Stimulated activated CD8-positive, alpha-beta memory T cell treated with anti-CD3 and anti-CD28 coated beads, Interleukin-15, amount 100 ng/mL, for 1 hour (primary cell): ENCODE measurements around the gene MT1M.
"Not testable (repeated sequence)": the region's sequence is repeated elsewhere in the genome, so short reads cannot be mapped to it uniquely, and the experiment has no call there.

Source experiments
- DNase-seq: peaks from one replicate; pipeline ENCODE4 v3.0.0-alpha.2; 2020; ENCODE audit warnings: low read depth

MT1M gene

GRCh38 chr16:56608876-56609462, 23.5 kb upstream of the MT1M start:
- DNase-seq, result no peak

- peak; percentile 45 for DNase-seq
These were observed 23.0 kb upstream of the MT1M start for GRCh38 chr16:56609463-56609921.

GRCh38 chr16:56610017-56610608, 22.3 kb upstream of the MT1M start:
- DNase-seq, result peak; percentile 29

GRCh38 chr16:56610609-56611111, 21.8 kb upstream of the MT1M start:
- DNase-seq, result no peak

- DNase-seq, result no peak
These were observed 21.1 kb upstream of the MT1M start for GRCh38 chr16:56611281-56611833.

- DNase-seq, result no peak
These were observed 18.8 kb upstream of the MT1M start for GRCh38 chr16:56613706-56614105.

GRCh38 chr16:56614549-56614991, 17.9 kb upstream of the MT1M start:
- no peak for DNase-seq

GRCh38 chr16:56615353-56615752, 17.1 kb upstream of the MT1M start:
- no peak for DNase-seq

- no peak for DNase-seq
These were observed 15.7 kb upstream of the MT1M start for GRCh38 chr16:56616608-56617211.

- no peak for DNase-seq
These were observed 15.0 kb upstream of the MT1M start for GRCh38 chr16:56617212-56618085.

- no peak for DNase-seq
These were observed 14.3 kb upstream of the MT1M start for GRCh38 chr16:56618138-56618537.

- no peak for DNase-seq
These were observed 12.0 kb upstream of the MT1M start for GRCh38 chr16:56620339-56620897.

- not testable (repeated sequence) for DNase-seq
These were observed 10.6 kb upstream of the MT1M start for GRCh38 chr16:56621665-56622445.

- DNase-seq, result not testable (repeated sequence)
These were observed 9.3 kb upstream of the MT1M start for GRCh38 chr16:56623184-56623583.

GRCh38 chr16:56623637-56624036, 8.8 kb upstream of the MT1M start:
- no peak for DNase-seq

GRCh38 chr16:56625140-56625942, 7.1 kb upstream of the MT1M start, which contains the start of gene MT1E:
TSS of gene MT1E (plus strand) at chr16:56625781. CDS start at chr16:56625852, 71 bp downstream.
- DNase-seq, result no peak

GRCh38 chr16:56625943-56626654, 6.4 kb upstream of the MT1M start:
- no peak for DNase-seq

- no peak for DNase-seq
These were observed 5.8 kb upstream of the MT1M start for GRCh38 chr16:56626685-56627084.
